PFSK-1 (cell line): ENCODE results near the gene RNF113A.

ENCODE experiments used
- POLR2AphosphoS5 ChIP-seq: IDR thresholded peaks from 2 replicates; pipeline ENCODE4 v1.6.1; 2012; ENCODE audit warnings: low read depth, mild to moderate bottlenecking, control low read depth, low read length, moderate library complexity
- SIN3A ChIP-seq: IDR thresholded peaks from 2 replicates; pipeline ENCODE4 v1.6.1; 2012; ENCODE audit warnings: mild to moderate bottlenecking, low read length, moderate library complexity, borderline replicate concordance; ENCODE audit not compliant: insufficient read depth
- TF ChIP-seq, protein P1 (sequence below), 2 experiments: IDR thresholded peaks; 2 replicates each; pipeline versions ENCODE4 v1.6.1 to v1.8.0; 2011 to 2012; ENCODE audit warnings: low read depth in 2 of 2, low read length in 2 of 2, control low read depth in 1 of 2, inconsistent platforms in 1 of 2, mild to moderate bottlenecking in 1 of 2, moderate library complexity in 1 of 2; ENCODE audit not compliant: insufficient read depth in 1 of 2

GRCh38 chrX:119880076-119880475, 8.5 kb upstream of the RNF113A start:
- TF ChIP-seq, protein P1, sequence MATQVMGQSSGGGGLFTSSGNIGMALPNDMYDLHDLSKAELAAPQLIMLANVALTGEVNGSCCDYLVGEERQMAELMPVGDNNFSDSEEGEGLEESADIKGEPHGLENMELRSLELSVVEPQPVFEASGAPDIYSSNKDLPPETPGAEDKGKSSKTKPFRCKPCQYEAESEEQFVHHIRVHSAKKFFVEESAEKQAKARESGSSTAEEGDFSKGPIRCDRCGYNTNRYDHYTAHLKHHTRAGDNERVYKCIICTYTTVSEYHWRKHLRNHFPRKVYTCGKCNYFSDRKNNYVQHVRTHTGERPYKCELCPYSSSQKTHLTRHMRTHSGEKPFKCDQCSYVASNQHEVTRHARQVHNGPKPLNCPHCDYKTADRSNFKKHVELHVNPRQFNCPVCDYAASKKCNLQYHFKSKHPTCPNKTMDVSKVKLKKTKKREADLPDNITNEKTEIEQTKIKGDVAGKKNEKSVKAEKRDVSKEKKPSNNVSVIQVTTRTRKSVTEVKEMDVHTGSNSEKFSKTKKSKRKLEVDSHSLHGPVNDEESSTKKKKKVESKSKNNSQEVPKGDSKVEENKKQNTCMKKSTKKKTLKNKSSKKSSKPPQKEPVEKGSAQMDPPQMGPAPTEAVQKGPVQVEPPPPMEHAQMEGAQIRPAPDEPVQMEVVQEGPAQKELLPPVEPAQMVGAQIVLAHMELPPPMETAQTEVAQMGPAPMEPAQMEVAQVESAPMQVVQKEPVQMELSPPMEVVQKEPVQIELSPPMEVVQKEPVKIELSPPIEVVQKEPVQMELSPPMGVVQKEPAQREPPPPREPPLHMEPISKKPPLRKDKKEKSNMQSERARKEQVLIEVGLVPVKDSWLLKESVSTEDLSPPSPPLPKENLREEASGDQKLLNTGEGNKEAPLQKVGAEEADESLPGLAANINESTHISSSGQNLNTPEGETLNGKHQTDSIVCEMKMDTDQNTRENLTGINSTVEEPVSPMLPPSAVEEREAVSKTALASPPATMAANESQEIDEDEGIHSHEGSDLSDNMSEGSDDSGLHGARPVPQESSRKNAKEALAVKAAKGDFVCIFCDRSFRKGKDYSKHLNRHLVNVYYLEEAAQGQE (IDR thresholded peaks at IDR 0.05; ENCODE audit: insufficient read depth in 1 of 2, low read depth in 2 of 2, low read length in 2 of 2), result no peak
- TF ChIP-seq POLR2AphosphoS5 (no peak), SIN3A (no peak)
